Smooth muscle cell (in vitro differentiated cells): ENCODE results near the gene MAGI2. TPM values are rescaled to one million over a fixed set of nuclear protein-coding genes. Genes with fewer than 3 reads are reported as not detected.
"Not testable (repeated sequence)": the region's sequence is repeated elsewhere in the genome, so short reads cannot be mapped to it uniquely, and the experiment has no call there.

ENCODE experiments used
- DNase-seq: peaks from one replicate; lab custom pipeline; 2025; ENCODE audit not compliant: unreplicated experiment; lab: John Stamatoyannopoulos, UW
- H2AFZ ChIP-seq: fragments of 200-600 bp; sonication (generic); 2 replicates; pipeline ENCODE4 v1.6.0; 2016; ENCODE audit warnings: antibody characterized with exemption, low read depth, mild to moderate bottlenecking
- H3F3A ChIP-seq: fragments of 200-600 bp; sonication (generic); 2 replicates; pipeline ENCODE4 v1.6.0; 2017; ENCODE audit warnings: antibody characterized with exemption, low read depth
- H3K27ac ChIP-seq: fragments of 200-600 bp; sonication (generic); 2 replicates; pipeline ENCODE4 v1.5.1; 2016; ENCODE audit warnings: low read depth, mild to moderate bottlenecking
- H3K27me3 ChIP-seq: fragments of 200-600 bp; sonication (generic); 2 replicates; pipeline ENCODE4 v1.6.1; 2016; ENCODE audit warnings: low read depth, mild to moderate bottlenecking
- H3K36me3 ChIP-seq: fragments of 200-600 bp; sonication (generic); 2 replicates; pipeline ENCODE4 v1.5.1; 2016; ENCODE audit warnings: low read depth
- H3K4me1 ChIP-seq: fragments of 200-600 bp; sonication (generic); 2 replicates; pipeline ENCODE4 v1.5.1; 2016; ENCODE audit warnings: low read depth
- H3K4me2 ChIP-seq: fragments of 200-600 bp; sonication (generic); 2 replicates; pipeline ENCODE4 v1.6.0; 2016; ENCODE audit warnings: mild to moderate bottlenecking
- H3K4me3 ChIP-seq: fragments of 200-600 bp; sonication (generic); 2 replicates; pipeline ENCODE4 v1.5.1; 2016; ENCODE audit warnings: mild to moderate bottlenecking
- H3K79me2 ChIP-seq: fragments of 200-600 bp; sonication (generic); 2 replicates; pipeline ENCODE4 v1.6.0; 2016; ENCODE audit warnings: low read depth, mild to moderate bottlenecking
- H3K9ac ChIP-seq: fragments of 200-600 bp; sonication (generic); 2 replicates; pipeline ENCODE4 v1.6.0; 2016; ENCODE audit warnings: low read depth
- H3K9me3 ChIP-seq: fragments of 200-600 bp; sonication (generic); replicated peaks from 2 replicates; pipeline ENCODE4 v1.5.1; 2016; ENCODE audit warnings: low read depth
- H4K20me1 ChIP-seq: fragments of 200-600 bp; sonication (generic); 2 replicates; pipeline ENCODE4 v1.6.0; 2016; ENCODE audit warnings: low read depth
- CTCF ChIP-seq: fragments of 200-600 bp; sonication (generic); IDR thresholded peaks from 2 replicates; pipeline ENCODE4 v1.5.1; 2017; ENCODE audit warnings: borderline replicate concordance, mild to moderate bottlenecking, antibody characterized with exemption; ENCODE audit not compliant: insufficient read depth, poor library complexity, severe bottlenecking
- WGBS: methylation state at CpG from one replicate; pipeline ENCODE4 v1.1.7; 2016; ENCODE audit warnings: low lambda C conversion rate; 5-methylcytosine and 5-hydroxymethylcytosine counted together
- polyA plus RNA-seq: library from polyadenylated mRNA; unstranded; fragments of >200 nt; fragmentation: Nextera tagmentation; extraction: Ambion mirVana; gene quantifications from 2 replicates; pipeline ENCODE4 v1.2.1, GENCODE V29; 2016
- total RNA-seq: library from RNA; depleted of rRNA; stranded (reverse); fragments of >200 nt; gene quantifications from 2 replicates; pipeline ENCODE4 v1.2.3, GENCODE V29; 2014

MAGI2 gene
- total and polyA plus RNA-seq, 2 experiments from 2014 or later: 3.4 to 10.7 TPM

- DNase-seq: no peak
- H3K27me3 ChIP-seq: no peaks in the 10 kb centered on the region
- H3K4me3 ChIP-seq: no peak overlapping the region
- H3K9me3 ChIP-seq: peaks cover 16% of the 10 kb centered on the region
- H2AFZ ChIP-seq: no peak overlapping the region
- no peak overlapping the region for H3K27ac ChIP-seq
- no peak overlapping the region for H3K9ac ChIP-seq
- 97% methylated on average over 4 of the region's 4 CpGs for WGBS
- no peaks in the 10 kb centered on the region for H4K20me1 ChIP-seq
- H3K79me2 ChIP-seq: no peaks in the 10 kb centered on the region
- no peaks in the 10 kb centered on the region for H3K4me1 ChIP-seq
- no peak for TF ChIP-seq CTCF
- no peak overlapping the region for H3K4me2 ChIP-seq
- no peaks in the 10 kb centered on the region for H3F3A ChIP-seq
- no peaks in the 10 kb centered on the region for H3K36me3 ChIP-seq
These were observed 1204.6 kb downstream of the MAGI2 start for GRCh38 chr7:78248867-78249266.

GRCh38 chr7:78247910-78248689, 1205.4 kb downstream of the MAGI2 start:
- Histone ChIP-seq H2AFZ (no peak overlapping the region), H4K20me1 (no peaks in the 10 kb centered on the region), H3K36me3 (no peaks in the 10 kb centered on the region), H3K79me2 (no peaks in the 10 kb centered on the region), H3K9ac (no peak overlapping the region), H3K4me3 (no peak overlapping the region), H3K27ac (no peak overlapping the region), H3K9me3 (peaks cover 16% of the 10 kb centered on the region), H3F3A (no peaks in the 10 kb centered on the region), H3K4me1 (no peaks in the 10 kb centered on the region), H3K27me3 (no peaks in the 10 kb centered on the region), H3K4me2 (no peak overlapping the region)
- TF ChIP-seq CTCF: no peak
- DNase-seq: no peak

- not testable (repeated sequence) for H2AFZ ChIP-seq, H3K27me3 ChIP-seq, H3K79me2 ChIP-seq, H3K9ac ChIP-seq, DNase-seq, H3K4me2 ChIP-seq, H3K4me1 ChIP-seq, H3K27ac ChIP-seq, H3K9me3 ChIP-seq, H3F3A ChIP-seq, H4K20me1 ChIP-seq, H3K36me3 ChIP-seq, H3K4me3 ChIP-seq
- 92% methylated on average over 1 of the region's 1 CpG for WGBS
These were observed 1213.3 kb downstream of the MAGI2 start for GRCh38 chr7:78240179-78240578.

- Histone ChIP-seq H3K4me3 (no peak overlapping the region), H3K9ac (no peak overlapping the region), H2AFZ (no peak overlapping the region), H3K79me2 (no peaks in the 10 kb centered on the region), H4K20me1 (no peaks in the 10 kb centered on the region), H3K36me3 (no peaks in the 10 kb centered on the region), H3F3A (no peaks in the 10 kb centered on the region), H3K27ac (no peak overlapping the region), H3K27me3 (no peaks in the 10 kb centered on the region), H3K4me2 (no peak overlapping the region), H3K4me1 (no peaks in the 10 kb centered on the region), H3K9me3 (no peaks in the 10 kb centered on the region)
- 89% methylated on average over 3 of the region's 3 CpGs for WGBS
- DNase-seq: no peak
- no peak for TF ChIP-seq CTCF
These were observed 1218.8 kb downstream of the MAGI2 start for GRCh38 chr7:78234634-78235033.
